HepG2 (cell line): ENCODE data around the gene IRS1. TPM values are rescaled to one million over a fixed set of nuclear protein-coding genes. Genes with fewer than 3 reads are reported as not detected.
A peak's percentile ranks its signal among the peaks of the same experiment; 100 is the strongest.

ENCODE experiments used
- DNMT1 ChIP-seq: sonication (generic); formaldehyde crosslinking; IDR thresholded peaks from 2 replicates; pipeline ENCODE4 v1.5.1; 2020; ENCODE audit warnings: mild to moderate bottlenecking, missing genetic modification reagents
- FOXA1 ChIP-seq, 2 experiments: fragments of 450-650 bp in 1 of 2; sonication (generic) in 1 of 2; formaldehyde crosslinking in 1 of 2; IDR thresholded peaks; 2 replicates each; pipeline versions ENCODE4 v1.4.0 to v1.6.1; 2016 to 2020; ENCODE audit warnings: missing genetic modification reagents in 1 of 2
- FOXP1 ChIP-seq, 2 experiments: fragments of 450-650 bp in 1 of 2; IDR thresholded peaks; 2 replicates each; pipeline ENCODE4 v1.6.1; 2017 to 2018; ENCODE audit warnings: antibody characterized with exemption in 1 of 2
- JDP2 ChIP-seq: sonication (generic); formaldehyde crosslinking; IDR thresholded peaks from 2 replicates; pipeline ENCODE4 v1.8.1; 2022; ENCODE audit warnings: missing genetic modification reagents, borderline replicate concordance
- SP5 ChIP-seq: IDR thresholded peaks from 2 replicates; pipeline ENCODE4 v1.6.1; 2016; ENCODE audit warnings: low read depth, borderline replicate concordance
- ZBTB42 ChIP-seq: sonication (generic); formaldehyde crosslinking; IDR thresholded peaks from 2 replicates; pipeline ENCODE4 v1.5.0; 2020; ENCODE audit warnings: mild to moderate bottlenecking, missing genetic modification reagents
- ZNF142 ChIP-seq: sonication (generic); formaldehyde crosslinking; IDR thresholded peaks from 2 replicates; pipeline ENCODE4 v1.4.0; 2020; ENCODE audit warnings: missing genetic modification reagents
- ZNF33B ChIP-seq: sonication (generic); formaldehyde crosslinking; IDR thresholded peaks from 2 replicates; pipeline ENCODE4 v1.5.1; 2020; ENCODE audit warnings: mild to moderate bottlenecking, missing genetic modification reagents
- ZNF644 ChIP-seq: IDR thresholded peaks from 2 replicates; pipeline ENCODE4 v1.6.1; 2016; ENCODE audit warnings: low read depth
- polyA plus RNA-seq, 8 experiments: library from polyadenylated mRNA; depleted of rRNA in 3 of 8; stranded (reverse) in 7 of 8; unstranded in 1 of 8; fragments of >200 nt; fragmentation: Illumina TruSeq in 4 of 8; extraction: Trizol in 4 of 8; gene quantifications; 2 replicates each; pipeline versions ENCODE4 v1.2.1 to v1.2.3, GENCODE V29; 2011 to 2016; ENCODE audit warnings: low read depth in 4 of 8, missing spikeins in 1 of 8, mixed read lengths in 1 of 8; ENCODE audit not compliant: insufficient read depth in 1 of 8
- total RNA-seq, 5 experiments: library from RNA; depleted of rRNA; stranded (reverse); fragments of >200 nt; fragmentation: Illumina TruSeq; extraction: Trizol; gene quantifications; 2 replicates each; pipeline ENCODE4 v1.2.3, GENCODE V29; 2016; ENCODE audit warnings: low read depth in 1 of 5
- TF ChIP-seq, protein P1 (sequence below): sonication (generic); formaldehyde crosslinking; IDR thresholded peaks from 2 replicates; pipeline ENCODE4 v1.4.0; 2020; ENCODE audit warnings: mild to moderate bottlenecking, missing genetic modification reagents

The IRS1 gene
- total and polyA plus RNA-seq, 2 of the 13 experiments (the other 11 are each of a cell fraction or from before 2014, with no cell fraction given) = 8.7 to 9.0 TPM

DNA sequence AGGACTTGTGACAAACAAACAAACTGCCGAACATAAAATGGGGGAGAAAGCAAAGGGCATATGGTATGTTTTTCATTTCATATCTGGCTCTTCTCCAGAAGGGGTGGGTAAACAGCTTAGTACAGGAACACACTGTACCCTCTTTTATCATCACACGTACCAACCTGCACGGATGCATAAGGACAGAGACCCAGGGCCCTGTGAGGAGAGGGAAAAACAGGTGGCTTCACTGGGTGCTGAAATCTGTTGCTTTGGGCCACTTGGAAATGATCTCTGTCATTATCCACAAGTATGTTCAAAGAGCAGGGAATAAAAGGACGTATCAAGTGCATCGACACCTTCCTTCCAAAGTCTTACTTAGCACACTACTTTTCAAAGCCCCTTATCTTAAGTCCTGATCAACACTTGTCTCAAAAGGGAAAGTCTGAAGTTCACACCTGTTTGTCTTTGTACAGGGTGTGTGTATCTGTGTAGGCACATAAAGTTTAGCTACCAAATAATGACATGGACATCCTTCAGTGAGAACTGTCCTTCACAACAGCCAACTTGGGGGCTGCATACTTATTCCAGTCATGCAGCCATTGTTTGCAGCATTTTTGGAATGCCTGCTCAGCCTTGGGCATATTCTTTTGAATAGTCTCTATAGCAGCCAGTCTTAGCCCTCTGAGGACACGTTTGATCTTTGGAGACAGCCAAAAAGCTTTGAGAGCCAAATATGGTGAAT is 60.6 kb downstream of the IRS1 start (continued):
- no peak for TF ChIP-seq ZNF142 (CRISPR knock-in tag)
- TF ChIP-seq DNMT1 (CRISPR knock-in tag) = peak; percentile 67; the same call in 1 of the 2 replicates
- TF ChIP-seq FOXA1 (IDR thresholded peaks at IDR 0.05) = no peak
- TF ChIP-seq FOXA1 (CRISPR knock-in tag; IDR thresholded peaks at IDR 0.05) = peak; percentile 1; the same call in 1 of the 2 replicates
- TF ChIP-seq, protein P1, sequence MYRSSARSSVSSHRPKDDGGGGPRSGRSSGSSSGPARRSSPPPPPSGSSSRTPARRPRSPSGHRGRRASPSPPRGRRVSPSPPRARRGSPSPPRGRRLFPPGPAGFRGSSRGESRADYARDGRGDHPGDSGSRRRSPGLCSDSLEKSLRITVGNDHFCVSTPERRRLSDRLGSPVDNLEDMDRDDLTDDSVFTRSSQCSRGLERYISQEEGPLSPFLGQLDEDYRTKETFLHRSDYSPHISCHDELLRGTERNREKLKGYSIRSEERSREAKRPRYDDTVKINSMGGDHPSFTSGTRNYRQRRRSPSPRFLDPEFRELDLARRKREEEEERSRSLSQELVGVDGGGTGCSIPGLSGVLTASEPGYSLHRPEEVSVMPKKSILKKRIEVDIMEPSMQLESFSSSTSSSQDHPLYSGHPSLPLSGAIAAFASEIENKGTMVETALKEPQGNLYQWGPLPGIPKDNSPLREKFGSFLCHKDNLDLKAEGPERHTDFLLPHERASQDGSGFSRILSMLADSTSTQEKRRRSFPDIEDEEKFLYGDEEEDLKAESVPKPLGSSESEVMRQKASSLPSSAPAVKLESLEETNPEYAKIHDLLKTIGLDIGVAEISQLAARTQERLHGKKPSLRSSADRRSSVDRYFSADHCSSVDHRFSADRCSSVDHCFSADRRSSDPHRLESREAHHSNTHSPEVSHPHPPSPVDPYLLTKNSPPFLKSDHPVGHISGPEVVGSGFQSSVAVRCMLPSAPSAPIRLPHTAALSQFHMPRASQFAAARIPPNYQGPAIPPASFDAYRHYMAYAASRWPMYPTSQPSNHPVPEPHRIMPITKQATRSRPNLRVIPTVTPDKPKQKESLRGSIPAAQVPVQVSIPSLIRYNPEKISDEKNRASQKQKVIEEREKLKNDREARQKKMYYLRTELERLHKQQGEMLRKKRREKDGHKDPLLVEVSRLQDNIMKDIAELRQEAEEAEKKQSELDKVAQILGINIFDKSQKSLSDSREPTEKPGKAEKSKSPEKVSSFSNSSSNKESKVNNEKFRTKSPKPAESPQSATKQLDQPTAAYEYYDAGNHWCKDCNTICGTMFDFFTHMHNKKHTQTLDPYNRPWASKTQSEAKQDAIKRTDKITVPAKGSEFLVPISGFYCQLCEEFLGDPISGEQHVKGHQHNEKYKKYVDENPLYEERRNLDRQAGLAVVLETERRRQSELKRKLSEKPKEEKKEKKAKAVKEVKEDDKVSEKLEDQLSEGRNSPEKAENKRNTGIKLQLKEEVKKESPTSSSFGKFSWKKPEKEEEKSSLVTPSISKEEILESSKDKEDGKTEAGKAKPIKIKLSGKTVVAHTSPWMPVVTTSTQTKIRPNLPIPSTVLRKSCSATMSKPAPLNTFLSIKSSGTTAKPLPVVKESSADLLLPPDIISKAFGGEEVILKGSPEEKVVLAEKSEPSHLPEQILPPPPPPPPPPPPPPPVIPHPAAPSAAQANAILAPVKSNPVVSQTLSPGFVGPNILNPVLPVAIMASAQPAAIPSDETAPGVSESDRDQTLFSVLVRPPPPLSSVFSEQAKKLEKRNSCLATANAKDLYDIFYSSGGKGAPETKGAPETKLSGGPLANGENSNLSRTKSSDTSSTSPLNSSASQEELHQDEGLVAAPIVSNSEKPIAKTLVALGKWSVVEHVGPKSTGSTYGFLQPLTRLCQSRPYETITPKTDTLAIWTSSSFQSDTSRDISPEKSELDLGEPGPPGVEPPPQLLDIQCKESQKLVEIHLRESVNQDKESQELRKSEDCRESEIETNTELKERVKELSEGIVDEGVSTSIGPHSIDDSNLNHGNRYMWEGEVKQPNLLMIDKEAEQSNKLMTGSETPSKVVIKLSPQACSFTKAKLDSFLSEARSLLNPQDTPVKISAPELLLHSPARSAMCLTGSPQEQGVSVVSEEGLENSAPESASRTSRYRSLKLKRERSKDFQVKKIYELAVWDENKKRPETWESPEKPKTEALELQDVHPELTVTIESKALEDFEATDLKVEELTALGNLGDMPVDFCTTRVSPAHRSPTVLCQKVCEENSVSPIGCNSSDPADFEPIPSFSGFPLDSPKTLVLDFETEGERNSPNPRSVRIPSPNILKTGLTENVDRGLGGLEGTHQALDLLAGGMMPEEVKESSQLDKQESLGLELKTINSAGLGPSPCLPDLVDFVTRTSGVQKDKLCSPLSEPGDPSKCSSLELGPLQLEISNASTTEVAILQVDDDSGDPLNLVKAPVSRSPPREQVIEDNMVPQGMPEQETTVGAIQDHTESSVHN = no peak
- TF ChIP-seq FOXP1 (IDR thresholded peaks at IDR 0.05) = no peak
- TF ChIP-seq FOXP1 (CRISPR knock-in tag; IDR thresholded peaks at IDR 0.05) = no peak; the same call in 1 of the 2 replicates
- 0 out of 2 replicates have a peak, but pooled peaks have one; percentile 47 for TF ChIP-seq ZBTB42 (CRISPR knock-in tag)
- TF ChIP-seq ZNF644 (CRISPR knock-in tag) = peak; percentile 10; the same call in 1 of the 2 replicates
- no peak for TF ChIP-seq ZNF33B
- no peak for TF ChIP-seq JDP2 (CRISPR knock-in tag)
- peak; percentile 57; the same call in 1 of the 2 replicates for TF ChIP-seq SP5 (CRISPR knock-in tag)
